SK-N-SH (cell line): ENCODE data around the gene CNNM1. TPM values are rescaled to one million over a fixed set of nuclear protein-coding genes. Genes with fewer than 3 reads are reported as not detected.

Experiments used
- CTCF ChIA-PET: fragments of 300-600, 350-600 bp; formaldehyde crosslinking; extraction: SDS; loops from one replicate; lab custom pipeline; 2021; lab: Yijun Ruan, JAX
- POLR2A ChIA-PET: fragments of 350-600 bp; sonication (Branson Sonifier 250); formaldehyde crosslinking; extraction: SDS; loops from one replicate; lab custom pipeline; 2020; ENCODE audit warnings: antibody characterized with exemption, inconsistent platforms; lab: Yijun Ruan, JAX
- DNase-seq: peaks from one replicate; pipeline ENCODE4 v3.0.0; 2012
- H2AFZ ChIP-seq: fragments of 200-600 bp; sonication (generic); 2 replicates; pipeline ENCODE4 v1.8.1; 2016; ENCODE audit warnings: antibody characterized with exemption, mild to moderate bottlenecking, low read depth
- H3F3A ChIP-seq: fragments of 200-600 bp; sonication (generic); replicated peaks from 2 replicates; pipeline ENCODE3; 2016; ENCODE audit warnings: antibody characterized with exemption, mild to moderate bottlenecking; ENCODE audit not compliant: insufficient read depth
- H3K27ac ChIP-seq, 2 experiments: fragments of 200-500 bp in 1 of 2; fragments of 200-600 bp in 1 of 2; sonication (Bioruptor generic) in 1 of 2; sonication (generic), shearing (Covaris generic) in 1 of 2; 2 replicates each; pipeline versions ENCODE4 v1.5.1 to v1.6.1; 2014 to 2016; ENCODE audit warnings: low read depth in 2 of 2, inconsistent platforms in 1 of 2, low read length in 1 of 2, mild to moderate bottlenecking in 1 of 2, mixed read lengths in 1 of 2
- H3K27me3 ChIP-seq: fragments of 200-600 bp; sonication (generic), shearing (Covaris generic); 2 replicates; pipeline ENCODE4 v1.6.1; 2016; ENCODE audit warnings: mixed run types; ENCODE audit not compliant: insufficient read depth
- H3K36me3 ChIP-seq, 2 experiments: fragments of 200-500 bp in 1 of 2; fragments of 200-600 bp in 1 of 2; sonication (Bioruptor generic) in 1 of 2; sonication (generic) in 1 of 2; replicated peaks in 1 of 2; 2 replicates each; pipeline versions ENCODE3 to v1.5.1; 2014 to 2016; ENCODE audit warnings: low read length in 1 of 2, mild to moderate bottlenecking in 1 of 2; ENCODE audit not compliant: insufficient read depth in 2 of 2, control insufficient read depth in 1 of 2
- H3K4me1 ChIP-seq, 2 experiments: fragments of 200-500 bp in 1 of 2; fragments of 200-600 bp in 1 of 2; sonication (Bioruptor generic) in 1 of 2; sonication (generic), shearing (Covaris generic) in 1 of 2; 2 replicates each; pipeline versions ENCODE4 v1.5.1 to v1.6.1; 2014 to 2016; ENCODE audit warnings: low read depth in 1 of 2, low read length in 1 of 2, mixed run types in 1 of 2; ENCODE audit not compliant: insufficient read depth in 2 of 2, control insufficient read depth in 1 of 2
- H3K4me2 ChIP-seq: fragments of 200-600 bp; sonication (generic), shearing (Covaris generic); 2 replicates; pipeline ENCODE4 v1.6.1; 2017; ENCODE audit warnings: mixed run types
- H3K4me3 ChIP-seq, 2 experiments: fragments of 200-500 bp in 1 of 2; fragments of 200-600 bp in 1 of 2; sonication (Bioruptor generic) in 1 of 2; sonication (generic), shearing (Covaris generic) in 1 of 2; 2 replicates each; pipeline versions ENCODE4 v1.5.1 to v1.8.1; 2014 to 2016; ENCODE audit warnings: low read depth in 2 of 2, inconsistent platforms in 1 of 2, low read length in 1 of 2, mild to moderate bottlenecking in 1 of 2, mixed read lengths in 1 of 2, moderate library complexity in 1 of 2
- H3K79me2 ChIP-seq: fragments of 200-600 bp; sonication (generic); 2 replicates; pipeline ENCODE4 v1.8.1; 2017; ENCODE audit warnings: mild to moderate bottlenecking; ENCODE audit not compliant: insufficient read depth
- H3K9ac ChIP-seq: fragments of 200-600 bp; sonication (generic); 2 replicates; pipeline ENCODE4 v1.6.1; 2017; ENCODE audit warnings: mixed run types
- H3K9me2 ChIP-seq: fragments of 200-600 bp; sonication (generic); 2 replicates; pipeline ENCODE4 v1.6.1; 2017; ENCODE audit warnings: mixed run types
- H3K9me3 ChIP-seq: fragments of 200-600 bp; sonication (generic); 2 replicates; pipeline ENCODE4 v1.6.1; 2017; ENCODE audit warnings: mixed run types, mild to moderate bottlenecking, moderate library complexity
- H4K20me1 ChIP-seq: fragments of 200-600 bp; sonication (generic); 2 replicates; pipeline ENCODE4 v1.6.1; 2017; ENCODE audit warnings: mild to moderate bottlenecking, mixed run types; ENCODE audit not compliant: insufficient read depth
- ELF1 ChIP-seq: IDR thresholded peaks from 2 replicates; pipeline ENCODE4 v1.4.0; 2012
- FOSL2 ChIP-seq: IDR thresholded peaks from 2 replicates; pipeline ENCODE4 v1.4.0; 2012; ENCODE audit warnings: low read depth, mild to moderate bottlenecking, moderate library complexity, borderline replicate concordance
- GATA2 ChIP-seq: sonication (generic); formaldehyde crosslinking; IDR thresholded peaks from 2 replicates; pipeline ENCODE4 v1.5.0; 2020; ENCODE audit warnings: mild to moderate bottlenecking, missing genetic modification reagents
- IRF3 ChIP-seq: fragments of 150-350 bp; IDR thresholded peaks from 2 replicates; pipeline ENCODE4 v1.6.1; 2016; ENCODE audit warnings: mild to moderate bottlenecking, low read depth, low read length
- NRF1 ChIP-seq: IDR thresholded peaks from 2 replicates; pipeline ENCODE4 v1.6.1; 2012; ENCODE audit warnings: low read depth, mild to moderate bottlenecking, low read length
- PBX3 ChIP-seq: IDR thresholded peaks from 2 replicates; pipeline ENCODE4; 2012
- REST ChIP-seq: IDR thresholded peaks from 2 replicates; pipeline ENCODE4 v1.6.1; 2012; ENCODE audit warnings: mild to moderate bottlenecking, low read depth, low read length, moderate library complexity
- SIN3A ChIP-seq: IDR thresholded peaks from 2 replicates; pipeline ENCODE4 v1.6.1; 2012; ENCODE audit warnings: low read depth, mild to moderate bottlenecking, low read length, moderate library complexity, borderline replicate concordance
- WGBS: methylation state at CpG from one replicate; pipeline ENCODE4 v1.1.6; 2017; ENCODE audit warnings: low lambda C conversion rate; 5-methylcytosine and 5-hydroxymethylcytosine counted together
- polyA plus RNA-seq, 3 experiments: library from polyadenylated mRNA; depleted of rRNA; stranded (reverse); fragments of >200 nt; gene quantifications; 2 replicates each; pipeline ENCODE4 v1.2.3, GENCODE V29; 2012
- TF ChIP-seq, protein P1 (sequence below): IDR thresholded peaks from 2 replicates; pipeline ENCODE4 v1.4.0; 2012; ENCODE audit warnings: low read depth, borderline replicate concordance

Gene CNNM1
- polyA plus RNA-seq, 1 of the 3 experiments (the other 2 are of a cell fraction): 0.12 TPM

DNA sequence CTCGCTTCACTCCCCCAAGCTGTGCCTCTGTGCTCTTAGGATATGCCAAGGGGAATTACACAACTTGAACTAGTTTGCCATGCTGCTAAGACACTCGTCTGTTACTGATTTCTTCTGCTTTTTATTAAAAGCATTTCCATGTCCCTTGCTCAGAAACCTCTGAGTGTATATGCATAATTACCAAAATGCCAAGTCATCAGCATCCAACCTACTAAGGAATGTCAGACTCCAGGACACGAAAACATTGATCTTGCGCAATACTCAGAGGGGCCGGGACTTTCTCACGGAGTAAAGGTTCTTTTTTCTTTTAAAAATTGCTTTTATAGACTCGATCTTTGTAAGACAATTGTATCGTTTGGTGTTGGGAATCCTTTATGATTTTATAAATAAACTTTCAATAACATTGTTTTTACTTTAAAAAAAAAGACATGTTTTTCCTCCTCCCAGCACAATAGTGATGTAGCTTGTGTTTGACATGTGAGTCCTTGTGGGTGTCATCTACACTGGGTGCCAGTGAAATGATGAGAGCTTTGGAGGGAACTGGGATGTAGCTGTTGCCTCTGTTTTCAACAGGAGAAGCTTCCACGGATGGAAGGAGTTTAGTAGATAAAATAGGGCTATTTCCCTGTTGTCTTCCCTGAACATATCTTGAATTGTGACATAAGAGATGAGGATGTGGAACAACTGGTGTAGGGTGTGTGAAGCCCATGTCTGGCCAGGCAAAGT lies 43.6 kb downstream of the CNNM1 start:
- CTCF ChIA-PET: interaction anchor here (0.7 to 2.7 kb wide), 4 partner anchors 44 to 905 kb away, joined by 3 to 8 read pairs (median 3); partner anchors contain the start of gene CNNM1
- 58% methylated on average over 9 of the region's 9 CpGs for WGBS
- no peaks in the 10 kb centered on the region for H3K36me3 ChIP-seq
- H3K27ac ChIP-seq: no peak overlapping the region
- H3K27me3 ChIP-seq: no peaks in the 10 kb centered on the region; the same call in 1 of the 2 replicates
- H3K9me3 ChIP-seq: no peaks in the 10 kb centered on the region
- H3K79me2 ChIP-seq: no peaks in the 10 kb centered on the region
- H3K4me3 ChIP-seq: no peak overlapping the region
- POLR2A ChIA-PET: no interaction called here
- no peaks in the 10 kb centered on the region for H3F3A ChIP-seq
- no peak overlapping the region for H2AFZ ChIP-seq
- no peak overlapping the region for H3K9ac ChIP-seq
- H4K20me1 ChIP-seq: no peaks in the 10 kb centered on the region
- no peaks in the 10 kb centered on the region for H3K9me2 ChIP-seq
- H3K4me2 ChIP-seq: no peak overlapping the region
- TF ChIP-seq FOSL2: no peak
- TF ChIP-seq PBX3: no peak
- TF ChIP-seq SIN3A: no peak
- no peak for TF ChIP-seq NRF1
- TF ChIP-seq ELF1: no peak
- no peak for TF ChIP-seq REST
- TF ChIP-seq, protein P1, sequence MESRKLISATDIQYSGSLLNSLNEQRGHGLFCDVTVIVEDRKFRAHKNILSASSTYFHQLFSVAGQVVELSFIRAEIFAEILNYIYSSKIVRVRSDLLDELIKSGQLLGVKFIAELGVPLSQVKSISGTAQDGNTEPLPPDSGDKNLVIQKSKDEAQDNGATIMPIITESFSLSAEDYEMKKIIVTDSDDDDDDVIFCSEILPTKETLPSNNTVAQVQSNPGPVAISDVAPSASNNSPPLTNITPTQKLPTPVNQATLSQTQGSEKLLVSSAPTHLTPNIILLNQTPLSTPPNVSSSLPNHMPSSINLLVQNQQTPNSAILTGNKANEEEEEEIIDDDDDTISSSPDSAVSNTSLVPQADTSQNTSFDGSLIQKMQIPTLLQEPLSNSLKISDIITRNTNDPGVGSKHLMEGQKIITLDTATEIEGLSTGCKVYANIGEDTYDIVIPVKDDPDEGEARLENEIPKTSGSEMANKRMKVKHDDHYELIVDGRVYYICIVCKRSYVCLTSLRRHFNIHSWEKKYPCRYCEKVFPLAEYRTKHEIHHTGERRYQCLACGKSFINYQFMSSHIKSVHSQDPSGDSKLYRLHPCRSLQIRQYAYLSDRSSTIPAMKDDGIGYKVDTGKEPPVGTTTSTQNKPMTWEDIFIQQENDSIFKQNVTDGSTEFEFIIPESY: no peak
- TF ChIP-seq GATA2: no peak
- no peak for TF ChIP-seq IRF3
- peaks cover 5 to 9% of the 10 kb centered on the region in 2 experiments; a peak in 2 of 4 replicates for H3K4me1 ChIP-seq
- no peak for DNase-seq
